Adipocyte (in vitro differentiated cells): ENCODE data around the gene TIMM50.

Source experiments
- DNase-seq: peaks from one replicate; pipeline ENCODE4 v3.0.0-alpha.2; 2015; ENCODE audit warnings: low read depth
- H3K27me3 ChIP-seq: replicated peaks from 2 replicates; pipeline ENCODE4 v1.7.0; 2013; ENCODE audit warnings: mild to moderate bottlenecking, low read length, moderate library complexity; ENCODE audit not compliant: control insufficient read depth, insufficient read depth
- H3K36me3 ChIP-seq: 2 replicates; pipeline ENCODE4 v1.7.0; 2013; ENCODE audit warnings: low read length, mild to moderate bottlenecking, moderate library complexity; ENCODE audit not compliant: control insufficient read depth, insufficient read depth, severe bottlenecking
- H3K4me1 ChIP-seq: 2 replicates; pipeline ENCODE4 v1.7.0; 2013; ENCODE audit warnings: mild to moderate bottlenecking, low read length, moderate library complexity; ENCODE audit not compliant: control insufficient read depth, insufficient read depth
- H3K4me3 ChIP-seq: 2 replicates; pipeline ENCODE4 v1.7.0; 2013; ENCODE audit warnings: mild to moderate bottlenecking, low read length, moderate library complexity
- H3K9ac ChIP-seq: 2 replicates; pipeline ENCODE4 v1.7.0; 2013; ENCODE audit warnings: mild to moderate bottlenecking, low read length, moderate library complexity
- H3K9me3 ChIP-seq: 2 replicates; pipeline ENCODE4 v1.7.0; 2013; ENCODE audit warnings: mild to moderate bottlenecking, low read length, moderate library complexity; ENCODE audit not compliant: control insufficient read depth

Gene TIMM50

GRCh38 chr19:39480337-39481228 is at the start of gene TIMM50:
Gene TIMM50, plus strand, starts transcription at chr19:39480838. Its CDS starts 16 bp downstream, at chr19:39480854.
- DNase-seq: peak; percentile 99
- Histone ChIP-seq H3K27me3 (no peaks in the 10 kb centered on the region), H3K36me3 (peaks cover 24% of the 10 kb centered on the region)

DNA sequence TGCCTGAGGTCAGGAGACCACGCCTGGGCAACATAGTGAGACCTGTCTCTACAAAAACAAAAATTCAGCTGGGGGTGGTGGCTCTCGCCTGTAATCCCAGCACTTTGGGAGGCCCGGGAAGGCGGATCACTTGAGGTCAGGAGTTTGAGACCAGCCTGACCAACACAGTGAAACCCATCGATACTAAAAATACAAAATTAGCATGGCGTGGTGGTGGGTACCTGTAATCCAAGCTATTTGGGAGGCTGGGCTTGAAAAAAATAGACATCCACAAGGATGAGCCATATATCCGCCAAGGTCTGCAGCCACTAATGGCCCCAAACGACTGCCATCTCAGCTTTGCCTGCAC is 48.0 kb upstream of the TIMM50 start:
- Histone ChIP-seq H3K9ac (no peak overlapping the region), H3K36me3 (peaks cover 31% of the 10 kb centered on the region), H3K4me1 (peaks cover 33% of the 10 kb centered on the region), H3K4me3 (no peak overlapping the region), H3K9me3 (no peaks in the 10 kb centered on the region), H3K27me3 (no peaks in the 10 kb centered on the region)
- no peak for DNase-seq

More at GRCh38 chr19:39480337-39481228, at the start of gene TIMM50:
- Histone ChIP-seq H3K4me3 (peak within 1 kb of the TSS; percentile 97), H3K9ac (peak within 1 kb of the TSS; percentile 96), H3K4me1 (peaks cover 14% of the 10 kb centered on the region), H3K9me3 (no peaks in the 10 kb centered on the region)

- no peak overlapping the region for H3K4me3 ChIP-seq
Measured at GRCh38 chr19:39433480-39434079, 47.1 kb upstream of the TIMM50 start.

DNA sequence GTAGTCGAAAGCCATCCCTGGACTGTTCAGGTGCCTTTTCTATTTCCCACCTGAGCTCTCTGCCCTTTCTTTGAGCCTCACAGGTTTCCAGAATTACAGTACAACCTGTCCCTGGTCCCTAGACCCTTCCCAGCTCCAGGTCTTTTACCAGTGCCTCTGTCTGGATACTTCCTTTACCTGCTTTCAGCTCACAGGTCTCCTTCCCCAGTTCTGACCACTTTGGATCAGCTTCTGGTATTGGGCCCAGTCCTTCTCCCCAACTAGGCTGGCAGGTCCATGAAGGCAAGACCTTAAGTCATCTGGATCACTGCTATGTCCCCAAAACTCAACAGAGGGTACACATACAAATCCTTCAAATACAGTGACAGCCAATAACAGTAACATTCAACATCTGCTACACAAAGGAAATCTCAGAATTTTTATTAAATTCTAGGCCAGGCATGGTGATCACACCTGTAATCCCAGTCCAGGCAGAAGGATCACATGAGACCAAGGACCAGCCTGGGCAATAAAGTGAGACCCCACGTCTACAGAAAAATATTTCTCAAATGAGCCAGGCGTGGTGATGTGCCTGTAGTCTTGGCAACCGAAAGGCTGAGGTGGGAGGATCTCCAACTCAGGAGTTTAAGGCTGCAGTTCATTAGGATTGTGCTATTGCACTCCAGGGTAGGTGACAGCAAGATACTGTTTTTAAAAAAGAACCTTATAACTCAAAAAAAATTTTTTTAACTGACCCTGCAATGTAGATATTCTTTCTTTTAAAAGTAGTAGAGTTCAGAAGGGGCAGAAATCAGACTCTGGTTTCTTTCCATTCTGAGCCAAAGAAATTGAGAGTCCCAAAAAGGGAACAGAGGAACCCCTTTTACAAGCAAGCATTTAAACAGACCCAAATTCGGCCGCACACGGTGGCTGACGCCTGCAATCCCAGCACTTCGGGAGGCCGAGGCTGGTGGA is 46.2 kb upstream of the TIMM50 start:
- no peak for DNase-seq
- Histone ChIP-seq H3K4me1 (peaks cover 19% of the 10 kb centered on the region), H3K9ac (peak overlapping the region; percentile 98), H3K36me3 (peaks cover 31% of the 10 kb centered on the region), H3K27me3 (no peaks in the 10 kb centered on the region), H3K4me3 (peak overlapping the region; percentile 96), H3K9me3 (no peaks in the 10 kb centered on the region)

More at GRCh38 chr19:39433480-39434079, 47.1 kb upstream of the TIMM50 start:
- no peak for DNase-seq
- peaks cover 25% of the 10 kb centered on the region for H3K4me1 ChIP-seq
- H3K9ac ChIP-seq: peak overlapping the region; percentile 98
- H3K36me3 ChIP-seq: peaks cover 31% of the 10 kb centered on the region
- no peaks in the 10 kb centered on the region for H3K9me3 ChIP-seq
- H3K27me3 ChIP-seq: no peaks in the 10 kb centered on the region

- H3K4me3 ChIP-seq: peak within 1 kb of the TSS; percentile 96
- peak; percentile 100 for DNase-seq
- peaks cover 31% of the 10 kb centered on the region for H3K36me3 ChIP-seq
- no peaks in the 10 kb centered on the region for H3K27me3 ChIP-seq
- no peaks in the 10 kb centered on the region for H3K9me3 ChIP-seq
- H3K9ac ChIP-seq: peak within 1 kb of the TSS; percentile 98
- H3K4me1 ChIP-seq: peaks cover 20% of the 10 kb centered on the region
Measured at GRCh38 chr19:39435499-39436349, 44.9 kb upstream of the TIMM50 start, which contains the start of gene RPS16. Gene RPS16, minus strand, starts transcription at chr19:39435949. Its CDS starts 54 bp downstream, at chr19:39435895.

- Histone ChIP-seq H3K4me3 (peak overlapping the region; percentile 96), H3K9ac (peak overlapping the region; percentile 98), H3K4me1 (peaks cover 24% of the 10 kb centered on the region), H3K27me3 (no peaks in the 10 kb centered on the region), H3K9me3 (no peaks in the 10 kb centered on the region), H3K36me3 (peaks cover 29% of the 10 kb centered on the region)
- no peak for DNase-seq
Measured at GRCh38 chr19:39436350-39436716, 44.3 kb upstream of the TIMM50 start.

DNA sequence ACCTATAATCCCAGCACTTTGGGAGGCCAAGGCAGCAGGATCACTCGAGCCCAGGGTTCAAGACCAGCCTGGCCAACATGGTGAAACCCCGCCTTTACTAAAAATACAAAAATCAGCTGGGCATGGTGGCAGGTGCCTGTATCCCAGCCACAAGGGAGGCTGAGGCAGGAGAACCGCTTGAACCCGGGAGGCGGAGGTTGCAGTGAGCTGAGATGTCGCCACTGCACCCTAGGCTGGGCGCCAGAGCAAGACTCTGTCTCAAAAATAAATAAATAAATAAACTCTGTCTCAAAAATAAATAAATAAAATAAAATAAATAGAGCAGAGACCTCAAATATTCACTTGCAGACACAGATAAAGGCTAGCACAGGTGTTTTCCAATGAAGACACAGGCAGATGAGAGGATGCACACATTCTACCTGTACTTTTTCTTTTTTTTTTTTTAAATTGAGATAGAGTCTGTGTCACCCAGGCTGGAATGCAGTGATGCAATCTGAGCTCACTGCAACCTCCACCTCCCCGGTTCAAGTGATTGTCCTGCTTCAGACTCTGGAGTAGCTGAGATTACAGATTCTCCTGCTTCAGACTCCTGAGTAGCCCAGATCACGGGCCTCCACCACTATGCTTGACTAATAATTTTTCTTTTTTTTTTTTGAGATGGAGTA is 42.2 kb upstream of the TIMM50 start:
- Histone ChIP-seq H3K9me3 (no peaks in the 10 kb centered on the region), H3K4me1 (peaks cover 24% of the 10 kb centered on the region), H3K27me3 (no peaks in the 10 kb centered on the region), H3K9ac (no peak overlapping the region), H3K36me3 (peaks cover 13% of the 10 kb centered on the region), H3K4me3 (no peak overlapping the region)
- peak; percentile 35 for DNase-seq

DNA sequence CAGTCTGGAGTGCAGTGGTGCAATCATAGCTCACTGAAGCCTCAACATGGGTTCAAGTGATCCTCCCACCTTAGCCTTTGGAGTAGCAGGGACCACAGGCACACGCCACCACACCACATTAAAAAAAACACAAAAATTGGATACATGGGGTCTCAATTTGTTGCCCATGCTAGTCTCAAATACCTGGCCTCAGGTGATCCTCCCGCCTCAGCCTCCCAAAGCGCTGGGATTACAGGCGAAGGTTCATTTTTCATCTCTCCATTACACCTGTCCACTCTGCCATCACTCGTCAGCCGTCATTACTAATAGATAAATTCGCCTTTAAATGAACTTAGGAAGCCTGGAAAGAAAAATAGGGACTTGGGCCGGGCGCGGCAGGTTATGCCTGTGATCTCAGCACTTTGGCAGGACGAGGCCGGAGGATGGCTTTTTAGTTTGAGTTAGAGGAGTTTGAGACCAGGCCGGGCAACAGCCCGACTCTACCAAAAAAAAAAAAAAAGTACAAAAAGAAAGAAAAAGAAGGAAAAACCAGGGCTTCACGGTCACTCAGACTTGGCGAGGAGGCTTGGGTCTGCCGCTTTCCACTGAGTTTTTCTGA is 35.9 kb upstream of the TIMM50 start:
- DNase-seq: peak; percentile 53
- Histone ChIP-seq H3K9ac (peak overlapping the region; percentile 95), H3K27me3 (no peaks in the 10 kb centered on the region), H3K9me3 (no peaks in the 10 kb centered on the region), H3K4me3 (peak overlapping the region; percentile 97), H3K4me1 (peaks cover 32% of the 10 kb centered on the region), H3K36me3 (peaks cover 2% of the 10 kb centered on the region)

- peak within 1 kb of the TSS; percentile 95 for H3K9ac ChIP-seq
Measured at GRCh38 chr19:39445196-39446111, 35.2 kb upstream of the TIMM50 start, which contains the start of gene SUPT5H. Gene SUPT5H, plus strand, starts transcription at chr19:39445582. Its CDS starts 309 bp downstream, at chr19:39445891.

More at GRCh38 chr19:39445196-39446111, 35.2 kb upstream of the TIMM50 start, which contains the start of gene SUPT5H:
- DNase-seq: peak; percentile 99
- no peaks in the 10 kb centered on the region for H3K27me3 ChIP-seq
- peaks cover 32% of the 10 kb centered on the region for H3K4me1 ChIP-seq
- H3K9me3 ChIP-seq: no peaks in the 10 kb centered on the region
- peak within 1 kb of the TSS; percentile 97 for H3K4me3 ChIP-seq
- peaks cover 2% of the 10 kb centered on the region for H3K36me3 ChIP-seq
